ENCODE measurements around the gene ZNF521. TPM values are rescaled to one million over a fixed set of nuclear protein-coding genes. Genes with fewer than 3 reads are reported as not detected.

The ZNF521 gene
- total RNA-seq, 2 donors from 2014 or later = 21.4 to 26.9 TPM

DNA sequence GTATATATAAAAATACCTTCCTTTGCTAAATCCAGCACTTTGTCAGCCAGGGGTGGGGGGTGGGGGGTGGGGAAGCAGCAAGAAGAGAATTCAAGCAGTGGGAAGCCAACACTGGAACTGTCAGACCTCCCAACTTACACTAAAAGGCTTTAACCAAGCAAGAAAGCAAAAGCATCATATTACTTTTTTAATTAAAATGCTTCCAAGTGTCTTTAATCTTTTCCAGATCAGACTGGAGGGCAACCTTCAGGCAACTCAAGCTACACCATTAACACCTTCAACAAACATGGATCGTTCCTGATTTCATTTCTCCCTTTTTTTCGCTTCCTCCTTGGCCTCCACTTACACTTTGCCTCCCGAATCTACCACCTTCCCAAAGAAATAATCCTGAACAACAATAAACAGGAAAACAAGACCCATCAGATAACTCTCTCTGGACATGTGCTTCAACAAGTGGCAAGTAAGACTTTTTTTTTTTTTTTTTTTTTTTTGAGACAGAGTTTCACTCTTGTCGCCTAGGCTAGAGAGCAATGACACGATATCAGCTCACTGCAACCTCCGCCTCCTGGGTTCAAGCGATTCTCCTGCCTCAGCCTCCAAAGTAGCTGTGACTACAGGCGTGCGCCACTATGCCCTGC, 35.5 kb downstream of the ZNF521 start:
- Histone ChIP-seq H3K9ac (ENCODE audit: extremely low read depth, low read length, poor library complexity, severe bottlenecking) (no peak overlapping the region), H3K4me1 (ENCODE audit: control insufficient read depth, insufficient read depth, low read length) (no peaks in the 10 kb centered on the region), H3K9me3 (ENCODE audit: control insufficient read depth, low read length) (no peaks in the 10 kb centered on the region), H3K27me3 (ENCODE audit: control insufficient read depth, insufficient read depth, low read length, poor library complexity, severe bottlenecking) (no peaks in the 10 kb centered on the region), H3K4me3 (ENCODE audit: low read length) (no peak overlapping the region), H3K27ac (ENCODE audit: low read depth, low read length) (no peak overlapping the region), H3K36me3 (ENCODE audit: control insufficient read depth, insufficient read depth, low read length) (peaks cover 28% of the 10 kb centered on the region)
- no peaks in the 10 kb centered on the region for H3K9me3 Mint-ChIP-seq
- no peak overlapping the region for H3K4me3 Mint-ChIP-seq
- peaks cover 4% of the 10 kb centered on the region for H3K4me1 Mint-ChIP-seq
- no peak for DNase-seq
- WGBS, 2 experiments (ENCODE audit: insufficient coverage in 1 of 2, insufficient read length in 1 of 2) = 88 to 91% methylated on average over 7 to 9 of the region's 9 CpGs
- peaks cover 23% of the 10 kb centered on the region for H3K36me3 Mint-ChIP-seq (ENCODE audit: low read depth)
- no peak overlapping the region for H3K27ac Mint-ChIP-seq
- no peaks in the 10 kb centered on the region for H3K27me3 Mint-ChIP-seq (ENCODE audit: insufficient read depth)
- TF ChIP-seq, protein P1, sequence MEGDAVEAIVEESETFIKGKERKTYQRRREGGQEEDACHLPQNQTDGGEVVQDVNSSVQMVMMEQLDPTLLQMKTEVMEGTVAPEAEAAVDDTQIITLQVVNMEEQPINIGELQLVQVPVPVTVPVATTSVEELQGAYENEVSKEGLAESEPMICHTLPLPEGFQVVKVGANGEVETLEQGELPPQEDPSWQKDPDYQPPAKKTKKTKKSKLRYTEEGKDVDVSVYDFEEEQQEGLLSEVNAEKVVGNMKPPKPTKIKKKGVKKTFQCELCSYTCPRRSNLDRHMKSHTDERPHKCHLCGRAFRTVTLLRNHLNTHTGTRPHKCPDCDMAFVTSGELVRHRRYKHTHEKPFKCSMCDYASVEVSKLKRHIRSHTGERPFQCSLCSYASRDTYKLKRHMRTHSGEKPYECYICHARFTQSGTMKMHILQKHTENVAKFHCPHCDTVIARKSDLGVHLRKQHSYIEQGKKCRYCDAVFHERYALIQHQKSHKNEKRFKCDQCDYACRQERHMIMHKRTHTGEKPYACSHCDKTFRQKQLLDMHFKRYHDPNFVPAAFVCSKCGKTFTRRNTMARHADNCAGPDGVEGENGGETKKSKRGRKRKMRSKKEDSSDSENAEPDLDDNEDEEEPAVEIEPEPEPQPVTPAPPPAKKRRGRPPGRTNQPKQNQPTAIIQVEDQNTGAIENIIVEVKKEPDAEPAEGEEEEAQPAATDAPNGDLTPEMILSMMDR (conservative IDR thresholded peaks at IDR 0.05) = no peak

DNA sequence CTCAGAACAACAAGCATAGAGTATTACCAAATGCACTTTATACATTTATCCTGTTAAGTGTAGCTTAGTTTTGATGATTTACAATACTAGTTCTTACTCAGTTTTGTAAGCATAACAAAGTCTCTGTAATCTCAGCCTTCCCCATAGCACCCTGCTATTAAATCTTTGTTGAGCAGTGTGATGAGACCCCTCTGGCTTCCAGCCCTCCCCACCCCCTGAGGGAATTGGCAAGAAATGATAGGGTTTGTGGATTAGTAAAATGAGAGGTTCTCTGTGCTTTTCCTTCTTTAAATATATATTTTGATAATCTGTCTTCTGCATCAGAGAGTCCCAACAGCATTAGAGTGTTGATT, 37.2 kb downstream of the ZNF521 start:
- no peak overlapping the region for H3K27ac Mint-ChIP-seq
- H3K36me3 ChIP-seq (ENCODE audit: control insufficient read depth, insufficient read depth, low read length) = peaks cover 12% of the 10 kb centered on the region

GRCh38 chr18:25314151-25314837, 37.7 kb downstream of the ZNF521 start:
- H3K4me1 ChIP-seq (ENCODE audit: control insufficient read depth, insufficient read depth, low read length) = no peaks in the 10 kb centered on the region
- H3K27ac ChIP-seq (ENCODE audit: low read depth, low read length) = no peak overlapping the region
- peaks cover 4% of the 10 kb centered on the region for H3K4me1 Mint-ChIP-seq

More for the DNA sequence above, 37.2 kb downstream of the ZNF521 start:
- Mint-ChIP-seq H3K9me3 (no peaks in the 10 kb centered on the region), H3K27me3 (ENCODE audit: insufficient read depth) (no peaks in the 10 kb centered on the region), H3K36me3 (ENCODE audit: low read depth) (peaks cover 13% of the 10 kb centered on the region), H3K4me3 (no peak overlapping the region), H3K4me1 (peaks cover 4% of the 10 kb centered on the region)
- Histone ChIP-seq H3K9ac (ENCODE audit: extremely low read depth, low read length, poor library complexity, severe bottlenecking) (no peak overlapping the region), H3K4me1 (ENCODE audit: control insufficient read depth, insufficient read depth, low read length) (no peaks in the 10 kb centered on the region), H3K27me3 (ENCODE audit: control insufficient read depth, insufficient read depth, low read length, poor library complexity, severe bottlenecking) (no peaks in the 10 kb centered on the region), H3K9me3 (ENCODE audit: control insufficient read depth, low read length) (no peaks in the 10 kb centered on the region), H3K27ac (ENCODE audit: low read depth, low read length) (no peak overlapping the region), H3K4me3 (ENCODE audit: low read length) (no peak overlapping the region)
- TF ChIP-seq, protein P1 (conservative IDR thresholded peaks at IDR 0.05) = no peak
- no peak for DNase-seq

More at GRCh38 chr18:25314151-25314837, 37.7 kb downstream of the ZNF521 start:
- TF ChIP-seq, protein P1 (conservative IDR thresholded peaks at IDR 0.05) = no peak
- no peak for DNase-seq
- Mint-ChIP-seq H3K27ac (no peak overlapping the region), H3K27me3 (ENCODE audit: insufficient read depth) (no peaks in the 10 kb centered on the region), H3K9me3 (no peaks in the 10 kb centered on the region), H3K36me3 (ENCODE audit: low read depth) (peaks cover 10% of the 10 kb centered on the region), H3K4me3 (no peak overlapping the region)
- WGBS, 2 experiments (ENCODE audit: insufficient coverage in 1 of 2, insufficient read length in 1 of 2) = 88 to 100% methylated on average over 2 to 3 of the region's 3 CpGs
- Histone ChIP-seq H3K36me3 (ENCODE audit: control insufficient read depth, insufficient read depth, low read length) (peaks cover 8% of the 10 kb centered on the region), H3K9ac (ENCODE audit: extremely low read depth, low read length, poor library complexity, severe bottlenecking) (no peak overlapping the region), H3K9me3 (ENCODE audit: control insufficient read depth, low read length) (no peaks in the 10 kb centered on the region), H3K4me3 (ENCODE audit: low read length) (no peak overlapping the region), H3K27me3 (ENCODE audit: control insufficient read depth, insufficient read depth, low read length, poor library complexity, severe bottlenecking) (no peaks in the 10 kb centered on the region)
